HepG2 (cell line): Measurements from ENCODE around the gene MALRD1. TPM values are rescaled to one million over a fixed set of nuclear protein-coding genes. Genes with fewer than 3 reads are reported as not detected.

ENCODE experiments used
- ATAC-seq: fragments of 200-7000 bp; cut with Tn5 transposase; 3 replicates; pipeline ENCODE4 v1.9.1; 2020; ENCODE audit warnings: mild to moderate bottlenecking, moderate library complexity
- BruUV-seq: library from RNA; stranded (reverse); fragments of 400-500 nt; replicated peaks from 2 replicates; lab custom pipeline; 2021; lab: Mats Ljungman, UMichigan
- CTCF ChIA-PET: fragments of 300-600 bp; formaldehyde crosslinking; extraction: SDS; loops from one replicate; lab custom pipeline; 2021; ENCODE audit warnings: low total read pairs, inconsistent platforms, low intra/inter-chr PET ratio; lab: Yijun Ruan, JAX
- POLR2A ChIA-PET: fragments of 350-600 bp; sonication (Branson Sonifier 250); formaldehyde crosslinking; loops from one replicate; lab custom pipeline; 2020; ENCODE audit warnings: antibody characterized with exemption, inconsistent platforms; lab: Yijun Ruan, JAX
- DNase-seq: peaks from one replicate; pipeline ENCODE4 v3.0.0-alpha.2; 2015; ENCODE audit warnings: low spot score
- FAIRE-seq: peaks from 3 replicates; lab custom pipeline; 2011; peaks lifted over from hg19 to GRCh38; lab: Jason Lieb, UNC
- H2AFZ ChIP-seq: one replicate; pipeline ENCODE4 v1.6.1; 2011; ENCODE audit warnings: low read length, inconsistent platforms
- H3K27ac ChIP-seq: fragments of 300-600 bp; 3 replicates; pipeline ENCODE4 v1.8.0; 2011; ENCODE audit warnings: mixed run types, mild to moderate bottlenecking, mixed read lengths, low read length, inconsistent platforms; ENCODE audit not compliant: insufficient read depth; ENCODE audit errors: extremely low read length
- H3K27me3 ChIP-seq, 2 experiments: fragments of 200-600 bp in 1 of 2; 2 replicates in 1 of 2; 3 replicates in 1 of 2; pipeline versions ENCODE4 v1.6.0 to v1.8.0; 2011; ENCODE audit warnings: low read length in 2 of 2, mild to moderate bottlenecking in 2 of 2, moderate library complexity in 2 of 2, inconsistent platforms in 1 of 2; ENCODE audit not compliant: insufficient read depth in 2 of 2, control insufficient read depth in 1 of 2
- H3K36me3 ChIP-seq, 2 experiments: fragments of 200-600 bp in 1 of 2; replicated peaks in 1 of 2; 2 replicates in 1 of 2; 3 replicates in 1 of 2; pipeline versions ENCODE4 v1.5.1 to v1.8.0; 2011; ENCODE audit warnings: low read length in 2 of 2, inconsistent platforms in 1 of 2; ENCODE audit not compliant: insufficient read depth in 2 of 2, control insufficient read depth in 1 of 2
- H3K4me1 ChIP-seq: 2 replicates; pipeline ENCODE4 v1.5.1; 2012; ENCODE audit warnings: low read length, inconsistent platforms; ENCODE audit not compliant: insufficient read depth
- H3K4me2 ChIP-seq: 2 replicates; pipeline ENCODE4 v1.6.0; 2011; ENCODE audit warnings: low read depth, low read length, inconsistent platforms
- H3K4me3 ChIP-seq, 3 experiments: fragments of 200-600 bp in 1 of 3; sonication (generic), shearing (Covaris generic) in 1 of 3; replicated peaks in 1 of 3; 2 replicates each; pipeline ENCODE4 v1.5.1; 2011 to 2016; ENCODE audit warnings: low read length in 3 of 3, inconsistent platforms in 2 of 3, low read depth in 2 of 3, mild to moderate bottlenecking in 2 of 3, control low read depth in 1 of 3, mixed read lengths in 1 of 3; ENCODE audit not compliant: insufficient read depth in 1 of 3
- H3K79me2 ChIP-seq: one replicate; pipeline ENCODE4 v1.6.1; 2011; ENCODE audit warnings: low read length, inconsistent platforms; ENCODE audit not compliant: insufficient read depth
- H3K9ac ChIP-seq: 2 replicates; pipeline ENCODE4 v1.6.0; 2011; ENCODE audit warnings: mild to moderate bottlenecking, low read depth, low read length, inconsistent platforms; ENCODE audit not compliant: insufficient read depth
- H3K9me3 ChIP-seq: 2 replicates; pipeline ENCODE4 v1.5.1; 2012; ENCODE audit warnings: mild to moderate bottlenecking, low read length
- H4K20me1 ChIP-seq: 2 replicates; pipeline ENCODE4 v1.6.0; 2011; ENCODE audit warnings: inconsistent platforms, mild to moderate bottlenecking, low read length, moderate library complexity; ENCODE audit not compliant: insufficient read depth
- DDIT3 ChIP-seq: sonication (generic); formaldehyde crosslinking; IDR thresholded peaks from 2 replicates; pipeline ENCODE4 v1.4.0; 2020; ENCODE audit warnings: mild to moderate bottlenecking, missing genetic modification reagents
- EZH2 ChIP-seq: conservative IDR thresholded peaks from 2 replicates; pipeline ENCODE4 v1.6.1; 2012; ENCODE audit warnings: mild to moderate bottlenecking, low read depth, low read length, moderate library complexity
- GMEB2 ChIP-seq: IDR thresholded peaks from 2 replicates; pipeline ENCODE4 v1.6.1; 2016; ENCODE audit warnings: missing biosample characterization, missing genetic modification reagents, low read depth
- PBX2 ChIP-seq: IDR thresholded peaks from 2 replicates; pipeline ENCODE4 v1.6.1; 2016; ENCODE audit warnings: control low read depth
- PCBP2 ChIP-seq: fragments of 200-400 bp; formaldehyde crosslinking; optimal IDR thresholded peaks from 2 replicates; pipeline ENCODE3; 2018; ENCODE audit warnings: low read length, low read depth; ENCODE audit not compliant: poor library complexity, severe bottlenecking
- ZHX2 ChIP-seq, 2 experiments: sonication (generic) in 1 of 2; formaldehyde crosslinking in 1 of 2; IDR thresholded peaks; 2 replicates each; pipeline versions ENCODE4 v1.6.1 to v1.9.0; 2014 to 2022; ENCODE audit warnings: antibody characterized with exemption in 1 of 2, borderline replicate concordance in 1 of 2, inconsistent platforms in 1 of 2, low read depth in 1 of 2, missing genetic modification reagents in 1 of 2
- ZKSCAN8 ChIP-seq: IDR thresholded peaks from 2 replicates; pipeline ENCODE4 v1.6.1; 2016; ENCODE audit warnings: borderline replicate concordance, missing genetic modification reagents, missing compliant biosample characterization
- WGBS: methylation state at CpG from one replicate; pipeline ENCODE4 v1.1.6; 2017; ENCODE audit warnings: low lambda C conversion rate; 5-methylcytosine and 5-hydroxymethylcytosine counted together
- in situ Hi-C: cut with HindIII; loops from 2 replicates; pipeline ENCODE4 v1.10.0; 2017; ENCODE audit warnings: low pct_unique_long_range_greater_than_20kb; ENCODE audit not compliant: extremely low pct_ligation_motif_present
- intact Hi-C: fragments of 100-400 bp; cut with micrococcal nuclease; formaldehyde crosslinking; loops from one replicate; pipeline ENCODE4 v1.10.0; 2022; ENCODE audit not compliant: unreplicated experiment
- polyA plus RNA-seq, 8 experiments: library from polyadenylated mRNA; depleted of rRNA in 3 of 8; stranded (reverse) in 7 of 8; unstranded in 1 of 8; fragments of >200 nt; fragmentation: Illumina TruSeq in 4 of 8; extraction: Trizol in 4 of 8; gene quantifications; 2 replicates each; pipeline versions ENCODE4 v1.2.1 to v1.2.3, GENCODE V29; 2011 to 2016; ENCODE audit warnings: low read depth in 4 of 8, missing spikeins in 1 of 8, mixed read lengths in 1 of 8; ENCODE audit not compliant: insufficient read depth in 1 of 8
- total RNA-seq, 5 experiments: library from RNA; depleted of rRNA; stranded (reverse); fragments of >200 nt; fragmentation: Illumina TruSeq; extraction: Trizol; gene quantifications; 2 replicates each; pipeline ENCODE4 v1.2.3, GENCODE V29; 2016; ENCODE audit warnings: low read depth in 1 of 5

MALRD1 gene
- total and polyA plus RNA-seq, 2 of the 13 experiments (the other 11 are each of a cell fraction or from before 2014, with no cell fraction given) = 5.7 to 15.4 TPM

- TF ChIP-seq PBX2 (no peak), GMEB2 (no peak)
Measured at GRCh38 chr10:19595212-19595845, 546.7 kb downstream of the MALRD1 start (continued).

- in situ Hi-C loops (no loop called here), intact Hi-C loops (no loop called here)
- POLR2A ChIA-PET = no interaction called here
- Histone ChIP-seq H3K4me1 (no peaks in the 10 kb centered on the region), H3K9me3 (no peaks in the 10 kb centered on the region), H3K36me3 (0 out of 5 replicates have a peak, but pooled peaks cover 0 to 3% of the 10 kb centered on the region in 2 experiments), H2AFZ (no peak overlapping the region), H3K79me2 (no peaks in the 10 kb centered on the region), H3K4me2 (no peak overlapping the region), H4K20me1 (no peaks in the 10 kb centered on the region), H3K4me3 (no peak overlapping the region), H3K27ac (no peak overlapping the region), H3K27me3 (no peaks in the 10 kb centered on the region), H3K9ac (no peak overlapping the region)
- FAIRE-seq (no peak), ATAC-seq (no peak), DNase-seq (no peak)
- CTCF ChIA-PET = no interaction called here
- no TSS peak for BruUV-seq
- WGBS = 28% methylated on average over 2 of the region's 2 CpGs
- TF ChIP-seq ZHX2 (IDR thresholded peaks at IDR 0.05; ENCODE audit: low read depth) (no peak), ZHX2 (CRISPR knock-in tag; IDR thresholded peaks at IDR 0.05; ENCODE audit: borderline replicate concordance) (no peak), DDIT3 (CRISPR knock-in tag) (no peak), EZH2 (no peak), PCBP2 (no peak), ZKSCAN8 (CRISPR knock-in tag) (no peak)
Measured at GRCh38 chr10:19605806-19606205, 557.2 kb downstream of the MALRD1 start.
